Mesendoderm (in vitro differentiated cells): ENCODE data around the gene ARMC8.

Experiments
- DNase-seq: peaks from one replicate; pipeline ENCODE4 v3.0.0; 2013
- H2AK5ac ChIP-seq: 2 replicates; pipeline ENCODE4 v1.6.1; 2013; ENCODE audit warnings: low read length, inconsistent platforms
- H2BK120ac ChIP-seq: 2 replicates; pipeline ENCODE4 v1.6.1; 2013; ENCODE audit warnings: low read depth, mild to moderate bottlenecking, low read length, moderate library complexity, mixed read lengths
- H2BK15ac ChIP-seq: replicated peaks from 2 replicates; pipeline ENCODE4 v1.6.1; 2013; ENCODE audit warnings: low read depth, mild to moderate bottlenecking, moderate library complexity
- H2BK5ac ChIP-seq: 2 replicates; pipeline ENCODE4 v1.6.1; 2013; ENCODE audit warnings: low read length, inconsistent platforms
- H3K18ac ChIP-seq: 2 replicates; pipeline ENCODE4 v1.6.1; 2013; ENCODE audit warnings: mild to moderate bottlenecking, low read length, mixed read lengths
- H3K23ac ChIP-seq: one replicate; pipeline ENCODE4 v1.6.1; 2013; ENCODE audit warnings: low read length
- H3K27ac ChIP-seq: 2 replicates; pipeline ENCODE4 v1.5.1; 2013; ENCODE audit warnings: low read depth, mild to moderate bottlenecking, inconsistent platforms, low read length, moderate library complexity
- H3K27me3 ChIP-seq: 2 replicates; pipeline ENCODE4 v1.6.1; 2013; ENCODE audit warnings: low read length, control low read depth, mild to moderate bottlenecking, inconsistent platforms; ENCODE audit not compliant: insufficient read depth, poor library complexity
- H3K36me3 ChIP-seq: 2 replicates; pipeline ENCODE4 v1.6.1; 2013; ENCODE audit warnings: low read length, inconsistent platforms; ENCODE audit not compliant: control insufficient read depth, insufficient read depth
- H3K4ac ChIP-seq: one replicate; pipeline ENCODE4 v1.6.1; 2013; ENCODE audit warnings: low read depth, mild to moderate bottlenecking, low read length, moderate library complexity
- H3K4me1 ChIP-seq: 2 replicates; pipeline ENCODE4 v1.6.1; 2013; ENCODE audit warnings: low read depth, low read length, inconsistent platforms; ENCODE audit not compliant: control insufficient read depth
- H3K4me2 ChIP-seq: 2 replicates; pipeline ENCODE4 v1.6.1; 2013; ENCODE audit warnings: low read length
- H3K4me3 ChIP-seq: 2 replicates; pipeline ENCODE4 v1.5.1; 2013; ENCODE audit warnings: mild to moderate bottlenecking, low read length
- H3K56ac ChIP-seq: one replicate; pipeline ENCODE4 v1.6.1; 2013; ENCODE audit warnings: low read length
- H3K79me1 ChIP-seq: 2 replicates; pipeline ENCODE4 v1.6.1; 2013; ENCODE audit warnings: low read length, inconsistent platforms
- H3K79me2 ChIP-seq: 2 replicates; pipeline ENCODE4 v1.6.1; 2013; ENCODE audit warnings: mild to moderate bottlenecking, low read length; ENCODE audit not compliant: control insufficient read depth, insufficient read depth
- H3K9ac ChIP-seq: 2 replicates; pipeline ENCODE4 v1.6.1; 2013; ENCODE audit warnings: low read length, inconsistent platforms
- H4K5ac ChIP-seq: one replicate; pipeline ENCODE4 v1.6.1; 2013; ENCODE audit warnings: low read length
- H4K8ac ChIP-seq: one replicate; pipeline ENCODE4 v1.6.1; 2013; ENCODE audit warnings: low read depth, mild to moderate bottlenecking, control low read depth, low read length, moderate library complexity
- WGBS: extraction: QIAGEN DNeasy Blood & Tissue Kit; methylation state at CpG from one replicate; pipeline ENCODE4 v1.1.7; 2013; ENCODE audit warnings: low lambda C conversion rate, missing lambda C conversion rate; ENCODE audit not compliant: insufficient coverage; ENCODE audit errors: extremely low coverage; 5-methylcytosine and 5-hydroxymethylcytosine counted together

ARMC8 gene

GRCh38 chr3:138253609-138254008, 66.5 kb downstream of the ARMC8 start:
- Histone ChIP-seq H2AK5ac (no peak overlapping the region), H3K4ac (no peak overlapping the region), H3K79me2 (no peaks in the 10 kb centered on the region), H3K18ac (no peak overlapping the region), H2BK5ac (no peak overlapping the region), H4K5ac (no peak overlapping the region), H3K27ac (no peak overlapping the region), H3K4me1 (no peaks in the 10 kb centered on the region), H3K27me3 (no peaks in the 10 kb centered on the region), H3K23ac (no peak overlapping the region), H3K56ac (no peak overlapping the region), H4K8ac (no peak overlapping the region), H3K4me3 (no peak overlapping the region), H3K79me1 (no peaks in the 10 kb centered on the region), H2BK15ac (no peak overlapping the region), H3K4me2 (no peak overlapping the region), H3K36me3 (no peaks in the 10 kb centered on the region), H3K9ac (no peak overlapping the region), H2BK120ac (no peak overlapping the region)
- DNase-seq, result no peak
- WGBS, result no CpG with 5 or more reads among the region's 1 CpG

GRCh38 chr3:138254216-138254615, 67.1 kb downstream of the ARMC8 start:
- Histone ChIP-seq H3K9ac (no peak overlapping the region), H3K4ac (no peak overlapping the region), H2AK5ac (no peak overlapping the region), H2BK15ac (no peak overlapping the region), H2BK120ac (no peak overlapping the region), H3K27ac (no peak overlapping the region), H3K79me2 (no peaks in the 10 kb centered on the region), H2BK5ac (no peak overlapping the region), H3K18ac (no peak overlapping the region), H3K4me3 (no peak overlapping the region), H3K36me3 (no peaks in the 10 kb centered on the region), H3K79me1 (no peaks in the 10 kb centered on the region), H3K4me1 (no peaks in the 10 kb centered on the region), H3K56ac (no peak overlapping the region), H3K4me2 (no peak overlapping the region), H3K23ac (no peak overlapping the region), H3K27me3 (no peaks in the 10 kb centered on the region), H4K8ac (no peak overlapping the region), H4K5ac (no peak overlapping the region)
- WGBS, result no CpG with 5 or more reads among the region's 1 CpG
- DNase-seq, result no peak

DNA sequence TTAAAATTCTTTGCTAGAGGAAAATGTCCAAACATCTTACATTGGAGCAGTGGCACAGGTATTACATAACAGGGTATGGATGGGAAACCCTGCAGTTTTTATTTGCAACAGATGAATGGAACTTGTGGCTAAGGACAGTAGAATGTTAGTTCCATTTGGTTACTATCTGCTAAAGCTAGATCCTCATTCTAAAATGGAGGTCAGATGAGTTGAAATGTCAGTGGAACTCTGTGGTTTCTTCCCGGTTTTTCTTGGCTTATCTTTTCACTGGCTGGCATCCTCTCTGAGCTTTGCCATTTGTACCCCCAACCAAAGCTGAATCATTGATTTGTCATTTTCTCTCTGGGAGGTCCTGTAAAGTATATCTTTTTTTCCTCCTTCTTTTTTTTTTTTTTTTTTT, 68.9 kb downstream of the ARMC8 start:
- Histone ChIP-seq H2AK5ac (no peak overlapping the region), H3K4ac (no peak overlapping the region), H2BK120ac (no peak overlapping the region), H4K5ac (no peak overlapping the region), H2BK15ac (no peak overlapping the region), H3K79me1 (no peaks in the 10 kb centered on the region), H3K56ac (no peak overlapping the region), H3K4me2 (no peak overlapping the region), H4K8ac (no peak overlapping the region), H3K23ac (no peak overlapping the region), H3K9ac (no peak overlapping the region), H3K4me3 (no peak overlapping the region), H3K27ac (no peak overlapping the region), H2BK5ac (no peak overlapping the region), H3K18ac (no peak overlapping the region), H3K36me3 (no peaks in the 10 kb centered on the region), H3K4me1 (no peaks in the 10 kb centered on the region), H3K27me3 (no peaks in the 10 kb centered on the region), H3K79me2 (no peaks in the 10 kb centered on the region)
- no CpG with 5 or more reads among the region's 1 CpG for WGBS
- DNase-seq, result no peak

DNA sequence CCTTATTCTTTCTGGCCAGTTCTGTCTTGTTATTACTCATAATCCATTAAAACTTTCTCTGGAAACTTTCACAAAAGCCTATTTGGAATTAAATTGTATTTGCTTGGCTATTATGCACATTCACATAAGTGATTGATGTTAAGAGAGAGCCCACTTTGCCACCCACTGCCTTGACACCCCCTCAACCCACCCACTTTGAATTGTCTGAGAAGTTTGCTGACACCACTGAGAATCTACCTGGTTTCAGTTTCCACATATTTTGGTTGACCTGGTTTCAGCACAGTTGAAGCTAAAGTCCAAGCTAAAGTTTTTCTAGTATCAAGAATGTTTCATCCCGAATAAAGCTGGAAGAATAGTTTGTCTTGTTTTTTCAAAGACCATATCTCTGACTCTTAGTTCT, 70.9 kb downstream of the ARMC8 start:
- Histone ChIP-seq H2BK120ac (no peak overlapping the region), H2BK15ac (no peak overlapping the region), H2AK5ac (no peak overlapping the region), H3K4me3 (no peak overlapping the region), H2BK5ac (no peak overlapping the region), H3K79me2 (no peaks in the 10 kb centered on the region), H3K4ac (no peak overlapping the region), H3K56ac (no peak overlapping the region), H3K27ac (no peak overlapping the region), H3K36me3 (no peaks in the 10 kb centered on the region), H4K5ac (no peak overlapping the region), H4K8ac (no peak overlapping the region), H3K18ac (no peak overlapping the region), H3K9ac (no peak overlapping the region), H3K23ac (no peak overlapping the region), H3K4me1 (no peaks in the 10 kb centered on the region), H3K79me1 (no peaks in the 10 kb centered on the region), H3K27me3 (no peaks in the 10 kb centered on the region), H3K4me2 (no peak overlapping the region)
- no CpG with 5 or more reads among the region's 1 CpG for WGBS
- no peak for DNase-seq

DNA sequence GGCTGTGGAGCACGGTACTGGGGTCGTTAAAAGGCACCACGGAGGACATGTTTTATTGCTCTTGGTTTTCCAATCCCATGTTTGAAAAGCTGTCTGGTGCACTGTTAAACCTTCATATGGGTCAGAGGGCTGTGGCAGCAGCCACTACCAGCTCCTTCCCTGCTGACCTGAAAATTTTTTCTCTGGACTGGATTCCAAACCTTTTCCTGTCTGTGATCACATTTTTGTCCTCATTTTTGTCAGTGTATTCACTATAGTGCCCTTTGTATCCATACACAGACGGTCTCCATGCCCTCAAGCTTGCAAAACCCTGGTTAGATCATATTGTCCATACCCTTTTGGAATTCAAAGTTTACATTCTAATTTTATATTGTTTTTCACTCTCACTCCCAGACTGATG, 72.0 kb downstream of the ARMC8 start:
- no CpG with 5 or more reads among the region's 4 CpGs for WGBS
- Histone ChIP-seq H2BK120ac (no peak overlapping the region), H4K5ac (no peak overlapping the region)

DNA sequence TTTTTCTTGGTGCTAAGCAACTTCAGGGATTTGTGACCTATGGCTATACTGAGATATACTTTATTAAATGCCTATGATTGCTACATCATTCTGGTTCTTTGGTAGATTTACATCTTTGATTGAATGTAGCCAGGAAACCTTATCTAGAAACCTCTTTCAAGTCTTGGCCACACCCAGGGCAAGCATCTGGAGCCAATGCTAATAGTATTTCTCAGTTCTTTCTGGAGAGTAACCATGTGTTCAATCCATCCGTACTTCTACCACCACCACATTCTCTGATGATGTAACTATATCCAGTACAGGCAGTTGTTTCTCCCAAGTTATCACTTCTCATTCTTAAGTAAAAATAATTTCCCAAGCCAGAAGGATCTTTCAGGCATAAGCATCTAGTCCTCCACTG, 73.5 kb downstream of the ARMC8 start:
- no peak overlapping the region for H3K56ac ChIP-seq
- no peaks in the 10 kb centered on the region for H3K79me1 ChIP-seq
- no peak overlapping the region for H3K4me3 ChIP-seq
- H2BK120ac ChIP-seq, result no peak overlapping the region
- no peak overlapping the region for H3K18ac ChIP-seq
- H3K27me3 ChIP-seq, result no peaks in the 10 kb centered on the region
- no peak overlapping the region for H3K27ac ChIP-seq
- WGBS, result no CpG with 5 or more reads among the region's 1 CpG
- H3K9ac ChIP-seq, result no peak overlapping the region
- no peak overlapping the region for H2BK15ac ChIP-seq
- no peak overlapping the region for H3K4ac ChIP-seq
- no peaks in the 10 kb centered on the region for H3K36me3 ChIP-seq
- no peak overlapping the region for H2AK5ac ChIP-seq
- H2BK5ac ChIP-seq, result no peak overlapping the region
- no peak overlapping the region for H3K4me2 ChIP-seq
- no peak overlapping the region for H4K5ac ChIP-seq
- no peaks in the 10 kb centered on the region for H3K79me2 ChIP-seq
- no peak for DNase-seq
- no peak overlapping the region for H4K8ac ChIP-seq
- no peaks in the 10 kb centered on the region for H3K4me1 ChIP-seq
- no peak overlapping the region for H3K23ac ChIP-seq

More for the DNA sequence above, 72.0 kb downstream of the ARMC8 start:
- Histone ChIP-seq H3K23ac (no peak overlapping the region), H3K79me2 (no peaks in the 10 kb centered on the region), H2AK5ac (no peak overlapping the region), H3K79me1 (no peaks in the 10 kb centered on the region), H2BK15ac (no peak overlapping the region), H3K4me2 (no peak overlapping the region), H2BK5ac (no peak overlapping the region), H3K9ac (no peak overlapping the region), H3K18ac (no peak overlapping the region), H3K27me3 (no peaks in the 10 kb centered on the region), H3K56ac (no peak overlapping the region), H3K36me3 (no peaks in the 10 kb centered on the region), H3K27ac (no peak overlapping the region), H4K8ac (no peak overlapping the region), H3K4me1 (no peaks in the 10 kb centered on the region), H3K4ac (no peak overlapping the region), H3K4me3 (no peak overlapping the region)
- DNase-seq, result no peak
